GM13976 (cell line): Measurements from ENCODE around the gene DISP3.

Experiments used
- DNase-seq: peaks from one replicate; pipeline ENCODE4 v3.0.0; 2012; ENCODE audit warnings: low spot score
- CTCF ChIP-seq: IDR thresholded peaks from 2 replicates; pipeline ENCODE4 v1.5.1; 2012; ENCODE audit warnings: borderline replicate concordance, mild to moderate bottlenecking; ENCODE audit not compliant: insufficient read depth; ENCODE audit errors: extremely low read depth, missing control alignments, control extremely low read depth
- in situ Hi-C: fragments of 300-500 bp; cut with MboI; formaldehyde crosslinking; loops from one replicate; pipeline ENCODE4 v1.12.0; 2022; ENCODE audit warnings: low sequenced_read_pairs, mixed read lengths, inconsistent platforms; ENCODE audit not compliant: unreplicated experiment

DISP3 gene

GRCh38 chr1:11474826-11475225 lies 4.1 kb upstream of the DISP3 start:
- DNase-seq: no peak
- TF ChIP-seq CTCF: no peak
- in situ Hi-C loops: no loop called here

GRCh38 chr1:11475748-11476147 lies 3.2 kb upstream of the DISP3 start:
- TF ChIP-seq CTCF: no peak
- in situ Hi-C loops: no loop called here
- DNase-seq: no peak

GRCh38 chr1:11479375-11479979 lies 522 bp downstream of the DISP3 start:
- in situ Hi-C loops: no loop called here
- DNase-seq: no peak
- no peak for TF ChIP-seq CTCF

GRCh38 chr1:11481019-11481418 lies 2.1 kb downstream of the DISP3 start:
- TF ChIP-seq CTCF: no peak
- in situ Hi-C loops: no loop called here
- DNase-seq: no peak

GRCh38 chr1:11482198-11482597 lies 3.2 kb downstream of the DISP3 start:
- no peak for DNase-seq
- no peak for TF ChIP-seq CTCF
- in situ Hi-C loops: no loop called here

- in situ Hi-C loops: no loop called here
- no peak for DNase-seq
- TF ChIP-seq CTCF: no peak
These were observed 3.9 kb downstream of the DISP3 start for GRCh38 chr1:11482701-11483479.
